MCF 10A (cell line): ENCODE data around the gene EHD2. TPM values are rescaled to one million over a fixed set of nuclear protein-coding genes. Genes with fewer than 3 reads are reported as not detected.
"Not testable (repeated sequence)": the region's sequence is repeated elsewhere in the genome, so short reads cannot be mapped to it uniquely, and the experiment has no call there.

Source experiments
- Bru-seq: library from RNA; stranded (reverse); fragments of 400-500 nt; gene quantifications from one replicate; lab custom pipeline; 2021; lab: Mats Ljungman, UMichigan
- BruChase-seq, 2 experiments: library from RNA; stranded (reverse); fragments of 400-500 nt; gene quantifications; one replicate each; lab custom pipeline; 2021; lab: Mats Ljungman, UMichigan
- BruUV-seq: library from RNA; stranded (reverse); fragments of 400-500 nt; replicated peaks from 2 replicates; lab custom pipeline; 2021; lab: Mats Ljungman, UMichigan
- CTCF ChIA-PET: fragments of 300-600 bp; sonication (Branson Sonifier 250); formaldehyde crosslinking; extraction: SDS; loops from one replicate; lab custom pipeline; 2021; ENCODE audit warnings: antibody characterized with exemption, inconsistent platforms; lab: Yijun Ruan, JAX
- POLR2A ChIA-PET: fragments of 300-600, 350-650 bp; sonication (Branson Sonifier 250); formaldehyde crosslinking; extraction: SDS; loops from one replicate; lab custom pipeline; 2020; ENCODE audit warnings: antibody characterized with exemption, inconsistent platforms; lab: Yijun Ruan, JAX
- DNase-seq: peaks from one replicate; pipeline ENCODE4 v3.0.0-alpha.2; 2018; ENCODE audit not compliant: unreplicated experiment
- H3K27ac Mint-ChIP-seq: one replicate; pipeline ENCODE4 v1.8.0; 2022; ENCODE audit warnings: mild to moderate bottlenecking, low read depth, mixed read lengths; ENCODE audit not compliant: unreplicated experiment
- H3K27me3 Mint-ChIP-seq: one replicate; pipeline ENCODE4 v1.8.0; 2022; ENCODE audit warnings: mixed read lengths; ENCODE audit not compliant: insufficient read depth, unreplicated experiment
- H3K36me3 Mint-ChIP-seq: one replicate; pipeline ENCODE4 v1.8.0; 2022; ENCODE audit warnings: mild to moderate bottlenecking, moderate library complexity, mixed read lengths; ENCODE audit not compliant: insufficient read depth, unreplicated experiment
- H3K4me1 Mint-ChIP-seq: one replicate; pipeline ENCODE4 v1.8.0; 2022; ENCODE audit warnings: mixed read lengths; ENCODE audit not compliant: insufficient read depth, unreplicated experiment
- H3K4me3 Mint-ChIP-seq: one replicate; pipeline ENCODE4 v1.8.0; 2022; ENCODE audit warnings: mild to moderate bottlenecking, moderate library complexity, mixed read lengths; ENCODE audit not compliant: unreplicated experiment
- H3K9me3 Mint-ChIP-seq: one replicate; pipeline ENCODE4 v1.8.0; 2022; ENCODE audit warnings: mixed read lengths; ENCODE audit not compliant: unreplicated experiment
- intact Hi-C: fragments of 100-400 bp; cut with micrococcal nuclease; formaldehyde crosslinking; loops from 2 replicates; pipeline ENCODE4 v1.14.1; 2022
- long read RNA-seq: library from polyadenylated mRNA; stranded (forward); transcript quantifications from one replicate; pipeline ENCODE4 v2.0.0, GENCODE V29; 2022
- total RNA-seq: library from RNA; stranded (reverse); gene quantifications from 2 replicates; pipeline ENCODE4 v1.2.3, GENCODE V29; 2022
- TF ChIP-seq, protein P1 (sequence below): fragments of 200-600 bp; IDR thresholded peaks from one replicate; pipeline ENCODE4 v1.8.0; 2022; ENCODE audit warnings: antibody characterized with exemption, mild to moderate bottlenecking; ENCODE audit not compliant: unreplicated experiment

The EHD2 gene
- total RNA-seq (88.8 and 104 TPM in 2 replicates), Bru-seq, nascent RNA (percentile 73 among the genes with signal in this experiment), BruChase-seq, experiment 1, labeled RNA remaining after a 6-hour chase (percentile 95 among the genes with signal in this experiment), BruChase-seq, experiment 2, labeled RNA remaining after a 2-hour chase (percentile 89 among the genes with signal in this experiment)
- long read RNA-seq, transcript EHD2-201 (6 exons, 3,585 nt) = major isoform, 97 of 200 reads
- long read RNA-seq, transcript EHD2-202 (5 exons, 1,766 nt) = minor isoform, 5 of 200 reads
- long read RNA-seq, partial matches to known transcripts = 3 of 200 reads
- long read RNA-seq, other reads (novel, unspliced or antisense) = 94 of 200 reads

GRCh38 chr19:47713046-47714021 lies at the start of gene EHD2:
EHD2 (plus strand) TSS chr19:47713422; CDS start chr19:47716613, 3,191 bp downstream.
- Mint-ChIP-seq H3K4me1 (peaks cover 24% of the 10 kb centered on the region), H3K27ac (peak within 1 kb of the TSS; percentile 62), H3K9me3 (no peaks in the 10 kb centered on the region), H3K36me3 (peaks cover 40% of the 10 kb centered on the region), H3K4me3 (peak within 1 kb of the TSS; percentile 90), H3K27me3 (no peaks in the 10 kb centered on the region)
- CTCF ChIA-PET = interaction anchor here (0.5 to 5.2 kb wide), 26 partner anchors 11 to 651 kb away, joined by 3 to 78 read pairs (median 5); partner anchors contain the start of genes NOP53, SYNGR4 and TMEM143
- no TSS peak for BruUV-seq
- peak; percentile 81 for DNase-seq
- intact Hi-C loops = loop anchor here (1.0 to 5.0 kb wide), 3 partner anchors 30 to 149 kb away; no protein-coding TSS in a partner anchor
- POLR2A ChIA-PET = interaction anchor here (0.8 to 13.6 kb wide), 16 partner anchors 11 to 278 kb away, joined by 3 to 259 read pairs (median 5); partner anchors contain the start of gene NOP53
- TF ChIP-seq, protein P1, sequence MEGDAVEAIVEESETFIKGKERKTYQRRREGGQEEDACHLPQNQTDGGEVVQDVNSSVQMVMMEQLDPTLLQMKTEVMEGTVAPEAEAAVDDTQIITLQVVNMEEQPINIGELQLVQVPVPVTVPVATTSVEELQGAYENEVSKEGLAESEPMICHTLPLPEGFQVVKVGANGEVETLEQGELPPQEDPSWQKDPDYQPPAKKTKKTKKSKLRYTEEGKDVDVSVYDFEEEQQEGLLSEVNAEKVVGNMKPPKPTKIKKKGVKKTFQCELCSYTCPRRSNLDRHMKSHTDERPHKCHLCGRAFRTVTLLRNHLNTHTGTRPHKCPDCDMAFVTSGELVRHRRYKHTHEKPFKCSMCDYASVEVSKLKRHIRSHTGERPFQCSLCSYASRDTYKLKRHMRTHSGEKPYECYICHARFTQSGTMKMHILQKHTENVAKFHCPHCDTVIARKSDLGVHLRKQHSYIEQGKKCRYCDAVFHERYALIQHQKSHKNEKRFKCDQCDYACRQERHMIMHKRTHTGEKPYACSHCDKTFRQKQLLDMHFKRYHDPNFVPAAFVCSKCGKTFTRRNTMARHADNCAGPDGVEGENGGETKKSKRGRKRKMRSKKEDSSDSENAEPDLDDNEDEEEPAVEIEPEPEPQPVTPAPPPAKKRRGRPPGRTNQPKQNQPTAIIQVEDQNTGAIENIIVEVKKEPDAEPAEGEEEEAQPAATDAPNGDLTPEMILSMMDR = peak; percentile 97

GRCh38 chr19:47663435-47663910 lies 49.7 kb upstream of the EHD2 start:
- H3K4me3 Mint-ChIP-seq = peak overlapping the region; percentile 52
- TF ChIP-seq, protein P1 = no peak
- ChIA-PET POLR2A (interaction anchor here (0.7 to 7.3 kb wide), 23 partner anchors 9 to 180 kb away, joined by 3 to 118 read pairs (median 5); partner anchors contain the start of genes BICRA, KPTN, NAPA and NOP53), CTCF (interaction anchor here (0.6 to 1.5 kb wide), 4 partner anchors 44 to 53 kb away, joined by 3 to 7 read pairs (median 5); no protein-coding TSS in a partner anchor)
- no peaks in the 10 kb centered on the region for H3K9me3 Mint-ChIP-seq
- DNase-seq = peak; percentile 81
- BruUV-seq = TSS peak; percentile 34
- no peaks in the 10 kb centered on the region for H3K36me3 Mint-ChIP-seq
- H3K27me3 Mint-ChIP-seq = no peaks in the 10 kb centered on the region
- H3K27ac Mint-ChIP-seq = peak overlapping the region; percentile 81
- intact Hi-C loops = loop anchor here (1.0 to 10.0 kb wide), 2 partner anchors 53 to 149 kb away; partner anchors contain the start of gene NAPA
- H3K4me1 Mint-ChIP-seq = peaks cover 49% of the 10 kb centered on the region

DNA sequence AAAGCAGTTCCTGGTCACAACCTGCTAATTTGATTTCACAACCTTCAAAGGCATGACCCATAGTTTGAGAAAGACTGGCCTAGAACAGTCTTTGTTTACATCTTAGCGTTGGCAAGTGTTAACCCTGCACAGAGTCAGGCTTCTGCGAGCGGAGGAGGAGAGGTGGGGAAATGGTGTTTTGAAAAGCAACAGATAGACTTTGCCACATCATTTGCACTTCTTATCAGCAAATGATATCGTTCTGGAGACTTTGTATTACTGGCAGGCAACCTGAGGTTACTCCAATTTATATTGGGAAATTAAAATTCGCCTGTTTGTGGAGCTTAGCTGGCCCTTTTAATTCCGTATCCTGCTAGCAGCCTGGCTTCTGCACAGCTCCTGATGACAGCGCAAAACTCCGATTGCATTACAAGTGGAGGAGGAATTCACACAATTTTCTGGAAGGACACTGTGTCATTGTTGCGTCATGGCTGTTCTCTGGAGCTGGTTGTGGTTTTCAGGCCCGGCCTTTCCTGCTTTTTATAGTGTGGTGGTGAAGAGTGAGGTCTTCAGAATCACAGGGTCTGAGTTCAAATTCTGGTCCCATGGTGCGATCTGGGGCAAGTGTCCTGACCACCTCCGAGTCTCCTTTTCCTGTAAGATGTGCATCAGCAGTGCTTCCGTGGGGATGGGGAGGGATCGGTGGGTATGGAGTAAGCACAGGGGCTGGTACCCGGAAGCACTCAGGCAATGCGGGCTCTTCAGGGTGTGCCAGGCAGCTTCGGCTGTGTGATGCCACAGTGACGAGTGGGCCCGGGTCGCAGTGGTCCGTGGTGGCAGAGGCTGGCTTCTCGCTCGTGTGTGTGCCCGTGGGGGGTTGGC lies 49.1 kb upstream of the EHD2 start:
- POLR2A ChIA-PET = interaction anchor here (0.7 to 7.3 kb wide), 17 partner anchors 10 to 1537 kb away, joined by 3 to 118 read pairs (median 7); partner anchors contain the start of genes BICRA, KPTN, NAPA and NOP53
- Mint-ChIP-seq H3K9me3 (no peaks in the 10 kb centered on the region), H3K36me3 (no peaks in the 10 kb centered on the region), H3K27me3 (no peaks in the 10 kb centered on the region), H3K4me3 (peak overlapping the region; percentile 52), H3K27ac (peak overlapping the region; percentile 81), H3K4me1 (peaks cover 49% of the 10 kb centered on the region)
- intact Hi-C loops = loop anchor here (1.0 to 10.0 kb wide), 3 partner anchors 54 to 149 kb away; partner anchors contain the start of gene NAPA
- TF ChIP-seq, protein P1 = no peak
- DNase-seq = peak; percentile 99
- CTCF ChIA-PET = interaction anchor here (0.5 to 1.5 kb wide), 5 partner anchors 34 to 201 kb away, joined by 4 to 6 read pairs (median 4); no protein-coding TSS in a partner anchor
- BruUV-seq = no TSS peak

DNA sequence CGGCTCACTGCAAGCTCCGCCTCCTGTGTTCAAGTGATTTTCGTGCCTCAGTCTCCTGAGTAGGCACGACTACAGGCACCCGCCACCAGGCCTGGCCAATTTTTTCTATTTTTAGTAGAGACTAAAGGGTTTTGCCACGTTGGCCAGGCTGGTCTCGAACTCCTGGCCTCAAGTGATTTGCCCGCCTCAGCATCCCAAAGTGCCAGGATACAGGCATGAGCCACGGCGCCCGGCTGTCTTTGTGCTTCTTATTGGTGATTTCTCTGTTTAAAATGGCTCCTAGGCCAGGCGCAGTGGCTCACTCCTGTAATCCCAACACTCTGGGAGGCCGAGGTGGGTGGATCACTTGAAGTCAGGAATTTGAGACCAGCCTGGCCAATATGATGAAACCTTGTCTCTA lies 44.7 kb upstream of the EHD2 start:
- not testable (repeated sequence) for DNase-seq, BruUV-seq, H3K9me3 Mint-ChIP-seq, H3K27me3 Mint-ChIP-seq, H3K27ac Mint-ChIP-seq, H3K4me3 Mint-ChIP-seq
- Mint-ChIP-seq H3K36me3 (peaks cover 22% of the 10 kb centered on the region), H3K4me1 (peaks cover 32% of the 10 kb centered on the region)
- ChIA-PET CTCF (interaction anchor here (0.5 to 2.9 kb wide), 11 partner anchors 9 to 232 kb away, joined by 3 to 18 read pairs (median 4); partner anchors contain the start of genes KPTN and NAPA), POLR2A (interaction anchor here (0.6 to 7.3 kb wide), 10 partner anchors 14 to 232 kb away, joined by 3 to 118 read pairs (median 10); partner anchors contain the start of genes BICRA and NAPA)
- intact Hi-C loops = loop anchor here (10.0 kb wide), 1 partner anchor 154 kb away; the partner anchor contains the start of gene NAPA
